SH-SY5Y (cell line): ENCODE measurements around the gene COMP.

ENCODE experiments used
- GATA2 ChIP-seq: IDR thresholded peaks from 2 replicates; pipeline ENCODE4 v1.6.1; 2011; ENCODE audit warnings: mild to moderate bottlenecking, low read depth, low read length
- GATA3 ChIP-seq: IDR thresholded peaks from 2 replicates; pipeline ENCODE4 v1.6.1; 2011; ENCODE audit warnings: low read depth, mild to moderate bottlenecking, low read length, moderate library complexity

Gene COMP

GRCh38 chr19:18759995-18760426 lies 31.1 kb downstream of the COMP start:
- TF ChIP-seq GATA3 = no peak
- TF ChIP-seq GATA2 = no peak

- TF ChIP-seq GATA3 = no peak
- no peak for TF ChIP-seq GATA2
Observed at GRCh38 chr19:18759304-18759994, 31.7 kb downstream of the COMP start.

- TF ChIP-seq GATA2 (no peak), GATA3 (no peak)
Observed at GRCh38 chr19:18756896-18757295, 34.2 kb downstream of the COMP start.

GRCh38 chr19:18754501-18754900 lies 36.6 kb downstream of the COMP start:
- no peak for TF ChIP-seq GATA3
- TF ChIP-seq GATA2 = no peak

- no peak for TF ChIP-seq GATA2
- no peak for TF ChIP-seq GATA3
Observed at GRCh38 chr19:18751571-18751970, 39.5 kb downstream of the COMP start.

GRCh38 chr19:18750295-18750970 lies 40.7 kb downstream of the COMP start:
- TF ChIP-seq GATA3 (no peak), GATA2 (no peak)

- no peak for TF ChIP-seq GATA2
- no peak for TF ChIP-seq GATA3
Observed at GRCh38 chr19:18749362-18750231, 41.5 kb downstream of the COMP start.

- TF ChIP-seq GATA2 (no peak), GATA3 (no peak)
Observed at GRCh38 chr19:18746401-18747325, 44.4 kb downstream of the COMP start.

GRCh38 chr19:18745931-18746330 lies 45.2 kb downstream of the COMP start:
- no peak for TF ChIP-seq GATA2

GRCh38 chr19:18745012-18745735 lies 45.9 kb downstream of the COMP start:
- TF ChIP-seq GATA2 = no peak
- no peak for TF ChIP-seq GATA3

- TF ChIP-seq GATA3 = no peak
- TF ChIP-seq GATA2 = no peak
Observed at GRCh38 chr19:18743784-18744418, 47.2 kb downstream of the COMP start.
